ENCODE results near the gene KRT6A.

The KRT6A gene

GRCh38 chr12:52440821-52441319, 52.2 kb downstream of the KRT6A start:
- TF ChIP-seq ZNF8 (CRISPR knock-in tag; IDR thresholded peaks at IDR 0.05) (no peak), ZNF565 (CRISPR knock-in tag; conservative IDR thresholded peaks at IDR 0.05; ENCODE audit: low read depth) (no peak), CSRNP3 (CRISPR knock-in tag; IDR thresholded peaks at IDR 0.05) (no peak), ESRRG (CRISPR knock-in tag; IDR thresholded peaks at IDR 0.05) (no peak), PATZ1 (CRISPR knock-in tag; IDR thresholded peaks at IDR 0.05; ENCODE audit: borderline replicate concordance) (no peak), TOX (CRISPR knock-in tag; IDR thresholded peaks at IDR 0.05; ENCODE audit: borderline replicate concordance) (no peak), POU6F1 (CRISPR knock-in tag; IDR thresholded peaks at IDR 0.05; ENCODE audit: borderline replicate concordance, low read depth) (no peak), SNAI2 (CRISPR knock-in tag; IDR thresholded peaks at IDR 0.05) (no peak), BACH2 (CRISPR knock-in tag; IDR thresholded peaks at IDR 0.05; ENCODE audit: borderline replicate concordance) (no peak), GLIS3 (CRISPR knock-in tag; IDR thresholded peaks at IDR 0.05) (no peak), TSHZ2 (CRISPR knock-in tag; IDR thresholded peaks at IDR 0.05) (no peak), TCF4 (CRISPR knock-in tag; IDR thresholded peaks at IDR 0.05; ENCODE audit: borderline replicate concordance) (no peak), CREB5 (CRISPR knock-in tag; IDR thresholded peaks at IDR 0.05; ENCODE audit: low read depth) (no peak), PPARA (CRISPR knock-in tag; IDR thresholded peaks at IDR 0.05; ENCODE audit: borderline replicate concordance) (no peak)
- no peak for ATAC-seq

- no peak for ATAC-seq
Measured at GRCh38 chr12:52439845-52440244, 53.2 kb downstream of the KRT6A start.

More at GRCh38 chr12:52439845-52440244, 53.2 kb downstream of the KRT6A start:
- no peak for TF ChIP-seq ISL1 (CRISPR knock-in tag; IDR thresholded peaks at IDR 0.05)
- TF ChIP-seq TOX (CRISPR knock-in tag; IDR thresholded peaks at IDR 0.05; ENCODE audit: borderline replicate concordance) = no peak
- no peak for TF ChIP-seq OSR1 (CRISPR knock-in tag; IDR thresholded peaks at IDR 0.05)
- no peak for TF ChIP-seq ARNTL (CRISPR knock-in tag; IDR thresholded peaks at IDR 0.05; ENCODE audit: borderline replicate concordance, low read depth)
- no peak for TF ChIP-seq PPARA (CRISPR knock-in tag; IDR thresholded peaks at IDR 0.05; ENCODE audit: borderline replicate concordance)
- TF ChIP-seq TCF4 (CRISPR knock-in tag; IDR thresholded peaks at IDR 0.05; ENCODE audit: borderline replicate concordance) = no peak
- no peak for TF ChIP-seq PATZ1 (CRISPR knock-in tag; IDR thresholded peaks at IDR 0.05; ENCODE audit: borderline replicate concordance)
- no peak for TF ChIP-seq POU6F1 (CRISPR knock-in tag; IDR thresholded peaks at IDR 0.05; ENCODE audit: borderline replicate concordance, low read depth)
- no peak for TF ChIP-seq TSHZ2 (CRISPR knock-in tag; IDR thresholded peaks at IDR 0.05)
- no peak for TF ChIP-seq ZFP30 (CRISPR knock-in tag; IDR thresholded peaks at IDR 0.05)
- TF ChIP-seq ESRRG (CRISPR knock-in tag; IDR thresholded peaks at IDR 0.05) = no peak
- TF ChIP-seq BACH2 (CRISPR knock-in tag; IDR thresholded peaks at IDR 0.05; ENCODE audit: borderline replicate concordance) = no peak
- TF ChIP-seq CSRNP3 (CRISPR knock-in tag; IDR thresholded peaks at IDR 0.05) = no peak
- no peak for TF ChIP-seq SNAI2 (CRISPR knock-in tag; IDR thresholded peaks at IDR 0.05)
- TF ChIP-seq ZFP3 (CRISPR knock-in tag; IDR thresholded peaks at IDR 0.05) = no peak
- TF ChIP-seq CSDC2 (CRISPR knock-in tag; IDR thresholded peaks at IDR 0.05) = no peak
